Panc1 (cell line): ENCODE results near the gene CHSY1. TPM values are rescaled to one million over a fixed set of nuclear protein-coding genes. Genes with fewer than 3 reads are reported as not detected.
A peak's percentile ranks its signal among the peaks of the same experiment; 100 is the strongest.

Experiments used
- ATAC-seq: fragments of 200-7000 bp; cut with Tn5 transposase; 2 replicates; pipeline ENCODE4 v1.9.1; 2020; ENCODE audit warnings: mild to moderate bottlenecking, moderate library complexity
- BruUV-seq: library from RNA; stranded (reverse); fragments of 400-500 nt; replicated peaks from 2 replicates; lab custom pipeline; 2021; lab: Mats Ljungman, UMichigan
- CTCF ChIA-PET: fragments of 300-600 bp; sonication (Branson Sonifier 250); formaldehyde crosslinking; loops from one replicate; lab custom pipeline; 2022; ENCODE audit warnings: antibody characterized with exemption; lab: Charles Lee
- POLR2A ChIA-PET: fragments of 300-600 bp; sonication (Branson Sonifier 250); formaldehyde crosslinking; loops from one replicate; lab custom pipeline; 2022; ENCODE audit warnings: antibody characterized with exemption; lab: Charles Lee
- DNase-seq: peaks from one replicate; pipeline ENCODE4 v3.0.0-alpha.2; 2010; ENCODE audit warnings: low read depth, low spot score
- H3K27ac ChIP-seq: 2 replicates; pipeline ENCODE4 v1.5.1; 2011; ENCODE audit warnings: mild to moderate bottlenecking, low read length, inconsistent platforms
- H3K27me3 ChIP-seq: fragments of 200-500 bp; sonication (Bioruptor generic); 2 replicates; pipeline ENCODE4 v1.6.0; 2014; ENCODE audit warnings: low read length, inconsistent platforms; ENCODE audit not compliant: control insufficient read depth, insufficient read depth
- H3K36me3 ChIP-seq: fragments of 200-500 bp; sonication (Bioruptor generic); 2 replicates; pipeline ENCODE4 v1.5.1; 2014; ENCODE audit warnings: inconsistent platforms, mild to moderate bottlenecking, low read length, moderate library complexity; ENCODE audit not compliant: control insufficient read depth, insufficient read depth
- H3K4me1 ChIP-seq: 2 replicates; pipeline ENCODE4 v1.5.1; 2011; ENCODE audit warnings: inconsistent platforms, mild to moderate bottlenecking, low read length, moderate library complexity; ENCODE audit not compliant: control insufficient read depth, insufficient read depth
- H3K4me3 ChIP-seq, 2 experiments: 2 replicates each; pipeline ENCODE4 v1.5.1; 2011 to 2012; ENCODE audit warnings: low read depth in 2 of 2, low read length in 2 of 2, mild to moderate bottlenecking in 2 of 2, inconsistent platforms in 1 of 2, moderate library complexity in 1 of 2
- H3K9me3 ChIP-seq: fragments of 200-500 bp; sonication (Bioruptor generic); 2 replicates; pipeline ENCODE4 v1.5.1; 2014; ENCODE audit warnings: low read depth, mild to moderate bottlenecking, inconsistent platforms, low read length, moderate library complexity; ENCODE audit not compliant: control insufficient read depth, insufficient read depth
- POLR2AphosphoS5 ChIP-seq: IDR thresholded peaks from 2 replicates; pipeline ENCODE4 v1.6.1; 2012; ENCODE audit warnings: mild to moderate bottlenecking, low read depth, low read length, moderate library complexity
- SIN3A ChIP-seq: IDR thresholded peaks from 2 replicates; pipeline ENCODE4 v1.6.1; 2012; ENCODE audit warnings: low read depth, mild to moderate bottlenecking, low read length, moderate library complexity, borderline replicate concordance; ENCODE audit not compliant: insufficient read depth
- TCF7L2 ChIP-seq: IDR thresholded peaks from 2 replicates; pipeline ENCODE4 v1.6.1; 2011; ENCODE audit warnings: mild to moderate bottlenecking, low read depth, low read length, inconsistent platforms
- in situ Hi-C: cut with HindIII; loops from 2 replicates; pipeline ENCODE4 v1.10.0; 2016; ENCODE audit warnings: low sequenced_read_pairs, low pct_unique_long_range_greater_than_20kb
- intact Hi-C: fragments of 100-400 bp; cut with micrococcal nuclease; formaldehyde crosslinking; loops from one replicate; pipeline ENCODE4 v1.10.0; 2022; ENCODE audit not compliant: unreplicated experiment
- total RNA-seq: library from RNA; stranded (reverse); gene quantifications from one replicate; pipeline ENCODE4 v1.2.1, GENCODE V29; 2021; ENCODE audit not compliant: unreplicated experiment
- TF ChIP-seq, protein P1 (sequence below), 2 experiments: IDR thresholded peaks; 2 replicates each; pipeline ENCODE4 v1.6.1; 2011 to 2012; ENCODE audit warnings: low read depth in 2 of 2, control low read depth in 1 of 2, low read length in 1 of 2, mild to moderate bottlenecking in 1 of 2, moderate library complexity in 1 of 2; ENCODE audit not compliant: insufficient read depth in 1 of 2
- TF ChIP-seq, protein P2 (sequence below): fragments of 450-650 bp; IDR thresholded peaks from 2 replicates; pipeline ENCODE4 v1.5.1; 2017; ENCODE audit warnings: mild to moderate bottlenecking

The CHSY1 gene
- total RNA-seq, 1 experiment from 2014 or later = 50.8 TPM

DNA sequence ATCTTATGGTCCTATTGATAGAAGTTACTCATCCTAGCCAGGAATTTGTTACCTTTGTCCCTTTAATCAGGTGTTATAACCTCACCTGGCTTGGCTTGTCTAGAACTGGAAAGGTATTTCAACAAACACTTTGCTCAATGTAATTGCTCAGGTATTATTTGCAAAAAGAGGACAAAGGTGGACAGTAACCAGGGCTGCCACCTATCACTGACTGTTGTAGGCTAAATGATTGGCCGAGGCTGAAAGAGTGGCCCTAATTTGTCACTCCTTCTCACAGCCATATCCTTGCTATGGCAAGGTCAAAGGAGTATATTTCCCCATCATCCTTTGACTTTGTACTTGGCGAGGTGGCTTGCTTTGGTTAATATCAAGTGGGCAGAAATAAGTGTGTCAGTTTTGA is 28.2 kb upstream of the CHSY1 start:
- no peaks in the 10 kb centered on the region for H3K9me3 ChIP-seq
- H3K36me3 ChIP-seq = peaks cover 14% of the 10 kb centered on the region
- TF ChIP-seq, protein P1, sequence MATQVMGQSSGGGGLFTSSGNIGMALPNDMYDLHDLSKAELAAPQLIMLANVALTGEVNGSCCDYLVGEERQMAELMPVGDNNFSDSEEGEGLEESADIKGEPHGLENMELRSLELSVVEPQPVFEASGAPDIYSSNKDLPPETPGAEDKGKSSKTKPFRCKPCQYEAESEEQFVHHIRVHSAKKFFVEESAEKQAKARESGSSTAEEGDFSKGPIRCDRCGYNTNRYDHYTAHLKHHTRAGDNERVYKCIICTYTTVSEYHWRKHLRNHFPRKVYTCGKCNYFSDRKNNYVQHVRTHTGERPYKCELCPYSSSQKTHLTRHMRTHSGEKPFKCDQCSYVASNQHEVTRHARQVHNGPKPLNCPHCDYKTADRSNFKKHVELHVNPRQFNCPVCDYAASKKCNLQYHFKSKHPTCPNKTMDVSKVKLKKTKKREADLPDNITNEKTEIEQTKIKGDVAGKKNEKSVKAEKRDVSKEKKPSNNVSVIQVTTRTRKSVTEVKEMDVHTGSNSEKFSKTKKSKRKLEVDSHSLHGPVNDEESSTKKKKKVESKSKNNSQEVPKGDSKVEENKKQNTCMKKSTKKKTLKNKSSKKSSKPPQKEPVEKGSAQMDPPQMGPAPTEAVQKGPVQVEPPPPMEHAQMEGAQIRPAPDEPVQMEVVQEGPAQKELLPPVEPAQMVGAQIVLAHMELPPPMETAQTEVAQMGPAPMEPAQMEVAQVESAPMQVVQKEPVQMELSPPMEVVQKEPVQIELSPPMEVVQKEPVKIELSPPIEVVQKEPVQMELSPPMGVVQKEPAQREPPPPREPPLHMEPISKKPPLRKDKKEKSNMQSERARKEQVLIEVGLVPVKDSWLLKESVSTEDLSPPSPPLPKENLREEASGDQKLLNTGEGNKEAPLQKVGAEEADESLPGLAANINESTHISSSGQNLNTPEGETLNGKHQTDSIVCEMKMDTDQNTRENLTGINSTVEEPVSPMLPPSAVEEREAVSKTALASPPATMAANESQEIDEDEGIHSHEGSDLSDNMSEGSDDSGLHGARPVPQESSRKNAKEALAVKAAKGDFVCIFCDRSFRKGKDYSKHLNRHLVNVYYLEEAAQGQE (IDR thresholded peaks at IDR 0.05; ENCODE audit: insufficient read depth in 1 of 2, low read depth in 2 of 2, low read length in 1 of 2) = no peak
- TF ChIP-seq POLR2AphosphoS5 = no peak; the same call in 1 of the 2 replicates
- no peak for TF ChIP-seq SIN3A
- TF ChIP-seq, protein P2, sequence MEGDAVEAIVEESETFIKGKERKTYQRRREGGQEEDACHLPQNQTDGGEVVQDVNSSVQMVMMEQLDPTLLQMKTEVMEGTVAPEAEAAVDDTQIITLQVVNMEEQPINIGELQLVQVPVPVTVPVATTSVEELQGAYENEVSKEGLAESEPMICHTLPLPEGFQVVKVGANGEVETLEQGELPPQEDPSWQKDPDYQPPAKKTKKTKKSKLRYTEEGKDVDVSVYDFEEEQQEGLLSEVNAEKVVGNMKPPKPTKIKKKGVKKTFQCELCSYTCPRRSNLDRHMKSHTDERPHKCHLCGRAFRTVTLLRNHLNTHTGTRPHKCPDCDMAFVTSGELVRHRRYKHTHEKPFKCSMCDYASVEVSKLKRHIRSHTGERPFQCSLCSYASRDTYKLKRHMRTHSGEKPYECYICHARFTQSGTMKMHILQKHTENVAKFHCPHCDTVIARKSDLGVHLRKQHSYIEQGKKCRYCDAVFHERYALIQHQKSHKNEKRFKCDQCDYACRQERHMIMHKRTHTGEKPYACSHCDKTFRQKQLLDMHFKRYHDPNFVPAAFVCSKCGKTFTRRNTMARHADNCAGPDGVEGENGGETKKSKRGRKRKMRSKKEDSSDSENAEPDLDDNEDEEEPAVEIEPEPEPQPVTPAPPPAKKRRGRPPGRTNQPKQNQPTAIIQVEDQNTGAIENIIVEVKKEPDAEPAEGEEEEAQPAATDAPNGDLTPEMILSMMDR = no peak
- TF ChIP-seq TCF7L2 = no peak
- ChIA-PET CTCF (interaction anchor here (1.0 kb wide), 1 partner anchor 10 kb away, joined by 4 read pairs; no protein-coding TSS in a partner anchor), POLR2A (interaction anchor here (0.6 kb wide), 1 partner anchor 10 kb away, joined by 3 read pairs; no protein-coding TSS in a partner anchor)
- DNase-seq = no peak
- no peak overlapping the region for H3K27ac ChIP-seq
- BruUV-seq = no TSS peak
- intact Hi-C loops = no loop called here
- in situ Hi-C loops = no loop called here
- ATAC-seq = no peak
- no peak overlapping the region for H3K4me3 ChIP-seq
- H3K27me3 ChIP-seq = no peaks in the 10 kb centered on the region
- peaks cover 17% of the 10 kb centered on the region for H3K4me1 ChIP-seq

DNA sequence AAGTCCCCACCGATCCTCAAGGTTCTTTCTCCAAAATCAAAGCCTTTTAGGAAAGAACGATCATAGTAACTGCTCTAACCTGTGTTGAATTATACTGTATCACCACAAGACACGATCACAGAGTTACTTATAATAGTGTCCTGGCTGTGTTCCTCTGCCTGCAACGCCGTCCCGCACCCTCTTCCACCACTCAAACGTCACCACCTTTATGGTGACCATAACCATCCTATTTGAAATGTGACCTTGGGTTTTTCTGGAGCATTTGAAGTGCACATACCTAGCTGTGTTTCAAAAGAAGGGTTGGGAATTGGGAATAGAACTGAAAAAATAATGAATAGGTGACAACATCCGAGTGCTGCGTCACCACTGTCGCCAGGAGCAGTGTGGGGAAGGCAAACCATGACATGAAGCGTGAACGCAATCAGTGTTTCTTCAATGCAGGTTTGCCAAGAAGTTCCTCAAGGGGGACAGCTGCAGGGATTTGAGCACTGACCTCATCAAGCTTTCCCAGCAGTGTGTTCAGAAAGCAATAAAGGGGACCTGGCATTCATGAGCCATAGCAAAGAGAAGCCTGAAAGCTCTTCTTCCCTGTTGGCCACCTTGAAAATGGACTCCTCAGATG is 26.2 kb upstream of the CHSY1 start:
- CTCF ChIA-PET = interaction anchor here (1.8 kb wide), 1 partner anchor 11 kb away, joined by 5 read pairs; no protein-coding TSS in a partner anchor
- H3K27ac ChIP-seq = peak overlapping the region; percentile 76
- intact Hi-C loops (no loop called here), in situ Hi-C loops (no loop called here)
- no peak for DNase-seq
- TF ChIP-seq TCF7L2 (no peak), SIN3A (no peak)
- peak overlapping the region; percentile 62 to 97 for H3K4me3 ChIP-seq
- H3K4me1 ChIP-seq = peaks cover 17% of the 10 kb centered on the region
- no peaks in the 10 kb centered on the region for H3K9me3 ChIP-seq
- peak; percentile 7; the same call in 1 of the 2 replicates for ATAC-seq
- H3K27me3 ChIP-seq = no peaks in the 10 kb centered on the region
- H3K36me3 ChIP-seq = peaks cover 30% of the 10 kb centered on the region
- BruUV-seq = no TSS peak
- POLR2A ChIA-PET = no interaction called here
